Middle frontal gyrus (tissue), 1 donor: ENCODE measurements around the gene MRPS34.
"Not testable (repeated sequence)": the region's sequence is repeated elsewhere in the genome, so short reads cannot be mapped to it uniquely, and the experiment has no call there.

Experiments
- DNase-seq: peaks from one replicate; pipeline ENCODE4 v3.0.0-alpha.2; 2015; ENCODE audit warnings: low spot score; ENCODE audit errors: extremely low spot score

The MRPS34 gene

DNA sequence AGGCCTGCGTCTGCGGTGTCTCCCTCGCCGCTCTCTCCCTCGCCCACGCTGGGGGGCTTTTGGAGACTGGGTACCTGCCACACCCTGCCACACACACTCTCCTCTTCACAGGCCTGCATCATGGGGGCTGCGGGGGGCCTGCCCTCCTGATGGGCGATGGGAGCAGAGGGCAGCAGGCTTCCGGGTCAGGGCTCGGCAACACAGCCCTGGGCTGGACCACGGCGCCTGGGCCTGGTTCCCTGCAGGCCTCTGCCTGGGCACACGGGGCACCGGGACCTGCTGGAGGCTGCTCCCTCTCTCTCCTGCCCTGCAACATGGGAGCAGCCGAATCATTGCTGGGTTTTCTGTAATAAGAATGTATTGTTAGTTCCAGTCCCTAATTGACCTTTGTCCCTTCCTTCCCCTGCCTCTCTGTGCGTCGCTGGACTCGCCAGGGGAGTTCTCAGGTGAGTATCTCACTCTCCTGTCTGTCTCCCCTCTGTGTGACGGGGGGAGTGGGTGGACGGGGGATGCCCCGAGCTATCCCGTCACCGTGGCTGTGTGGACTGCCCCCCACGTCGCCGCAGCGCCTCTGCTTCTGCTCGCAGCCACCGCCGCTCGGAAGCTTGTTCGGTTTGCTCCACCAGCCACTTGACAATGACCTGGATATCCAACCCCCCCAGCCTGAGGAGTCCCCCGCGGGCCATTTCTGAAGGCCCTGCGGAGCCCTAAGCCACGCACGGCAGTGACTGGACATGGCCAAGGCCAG is 15.0 kb downstream of the MRPS34 start:
- no peak for DNase-seq

DNA sequence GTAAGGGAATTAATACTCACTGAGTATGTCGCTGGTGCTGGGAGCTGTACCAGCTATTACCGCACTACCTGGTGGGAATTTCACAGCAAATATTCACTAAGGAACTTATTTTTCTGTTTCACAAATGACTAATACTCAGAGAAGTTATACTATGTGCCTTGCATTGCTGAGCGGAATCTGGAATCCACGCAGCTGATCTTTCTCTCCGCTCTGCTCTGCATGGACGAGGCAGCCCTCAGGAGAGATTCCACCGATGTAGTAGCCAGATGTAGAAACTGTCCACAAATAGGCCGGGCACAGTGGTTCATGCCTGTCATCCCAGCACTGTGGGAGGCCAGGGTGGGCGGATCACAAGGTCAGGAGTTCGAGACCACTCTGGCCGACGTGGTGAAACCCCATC is 18.7 kb downstream of the MRPS34 start:
- DNase-seq: no peak

- DNase-seq: no peak
Measured at GRCh38 chr16:1752853-1753252, 20.1 kb downstream of the MRPS34 start.

GRCh38 chr16:1751946-1752345 is 21.0 kb downstream of the MRPS34 start:
- no peak for DNase-seq

- DNase-seq: no peak
Measured at GRCh38 chr16:1749152-1750117, 23.5 kb downstream of the MRPS34 start.

DNA sequence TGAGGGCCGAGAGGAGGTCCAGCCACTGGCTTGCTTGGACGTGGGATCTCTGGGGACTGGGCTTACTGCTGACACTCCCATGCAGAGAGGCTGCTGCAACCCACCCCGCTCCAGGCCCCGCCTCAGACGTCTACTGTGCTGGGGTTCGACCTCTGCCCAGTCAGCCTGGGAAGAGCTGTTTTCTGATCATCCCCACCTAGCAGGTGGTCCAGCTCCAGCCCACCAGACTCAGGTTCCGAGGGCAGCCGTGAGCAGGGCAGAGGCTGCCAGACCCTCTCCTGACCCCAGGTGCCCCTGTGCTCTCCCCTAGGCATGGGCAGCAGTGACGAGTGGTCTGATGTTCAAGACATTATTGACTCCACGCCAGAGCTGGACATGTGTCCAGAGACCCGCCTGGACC is 25.0 kb downstream of the MRPS34 start:
- DNase-seq: no peak

GRCh38 chr16:1746693-1747195 is 26.2 kb downstream of the MRPS34 start:
- DNase-seq: no peak

- no peak for DNase-seq
Measured at GRCh38 chr16:1745900-1746692, 26.8 kb downstream of the MRPS34 start.

DNA sequence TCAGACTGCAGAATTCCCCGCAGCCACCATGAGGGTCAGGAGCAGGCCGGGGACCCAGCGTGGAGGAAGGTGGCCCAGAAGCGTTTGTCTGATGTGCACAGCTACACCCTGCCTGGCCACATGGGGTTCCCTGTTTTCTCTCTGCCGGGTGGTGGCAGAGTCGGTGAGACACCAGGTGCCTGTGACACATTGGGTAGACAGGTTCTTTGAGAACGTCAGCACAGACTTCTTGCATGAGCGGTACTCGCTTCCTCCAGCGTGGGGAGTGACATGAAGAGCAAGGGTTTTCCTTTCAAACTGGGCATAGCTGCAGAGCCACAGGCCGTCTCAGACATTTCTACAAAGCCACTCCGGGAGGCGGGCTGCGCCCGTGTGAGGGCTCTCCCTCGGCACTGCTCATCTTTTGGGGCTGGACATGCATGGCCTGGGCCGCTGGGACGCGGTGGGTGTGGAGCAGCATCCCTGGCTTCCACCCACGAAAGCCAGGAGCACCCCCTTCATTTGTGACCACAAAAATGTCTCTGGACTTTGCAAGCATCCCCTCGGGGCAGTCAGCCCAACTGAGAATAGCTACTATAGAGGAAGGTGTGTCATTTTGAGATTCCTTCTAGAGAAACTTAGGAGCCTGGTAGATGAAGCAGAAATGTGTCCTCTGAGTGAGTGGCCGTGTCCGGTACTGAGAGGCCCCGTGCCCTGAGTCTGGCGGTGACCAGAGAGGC is 27.6 kb downstream of the MRPS34 start:
- no peak for DNase-seq

DNA sequence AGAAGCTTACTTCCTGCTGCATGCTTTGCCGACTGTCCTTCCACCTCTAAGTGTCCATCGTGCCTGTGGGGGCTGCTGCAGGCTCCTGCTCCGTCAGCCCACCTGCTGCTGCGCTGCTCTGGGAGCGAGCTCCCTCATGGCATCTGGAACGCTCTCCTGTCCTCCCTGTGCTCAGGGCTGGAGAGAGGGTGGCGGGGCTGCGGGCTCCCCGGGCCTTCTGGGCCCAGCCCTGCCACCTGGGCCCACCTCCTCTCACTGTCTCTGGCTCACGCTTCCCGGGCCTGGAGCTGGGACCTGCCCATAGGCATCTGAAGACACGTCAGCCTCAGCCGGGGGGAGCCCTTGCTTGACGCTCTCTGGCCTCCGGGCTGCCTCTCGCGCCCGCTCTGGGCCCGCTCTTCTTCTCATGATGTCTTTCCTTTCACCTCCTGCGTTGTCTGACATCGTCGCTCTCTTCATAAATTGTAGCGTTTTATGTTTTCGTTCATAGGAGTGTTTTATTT is 28.5 kb downstream of the MRPS34 start:
- no peak for DNase-seq

DNA sequence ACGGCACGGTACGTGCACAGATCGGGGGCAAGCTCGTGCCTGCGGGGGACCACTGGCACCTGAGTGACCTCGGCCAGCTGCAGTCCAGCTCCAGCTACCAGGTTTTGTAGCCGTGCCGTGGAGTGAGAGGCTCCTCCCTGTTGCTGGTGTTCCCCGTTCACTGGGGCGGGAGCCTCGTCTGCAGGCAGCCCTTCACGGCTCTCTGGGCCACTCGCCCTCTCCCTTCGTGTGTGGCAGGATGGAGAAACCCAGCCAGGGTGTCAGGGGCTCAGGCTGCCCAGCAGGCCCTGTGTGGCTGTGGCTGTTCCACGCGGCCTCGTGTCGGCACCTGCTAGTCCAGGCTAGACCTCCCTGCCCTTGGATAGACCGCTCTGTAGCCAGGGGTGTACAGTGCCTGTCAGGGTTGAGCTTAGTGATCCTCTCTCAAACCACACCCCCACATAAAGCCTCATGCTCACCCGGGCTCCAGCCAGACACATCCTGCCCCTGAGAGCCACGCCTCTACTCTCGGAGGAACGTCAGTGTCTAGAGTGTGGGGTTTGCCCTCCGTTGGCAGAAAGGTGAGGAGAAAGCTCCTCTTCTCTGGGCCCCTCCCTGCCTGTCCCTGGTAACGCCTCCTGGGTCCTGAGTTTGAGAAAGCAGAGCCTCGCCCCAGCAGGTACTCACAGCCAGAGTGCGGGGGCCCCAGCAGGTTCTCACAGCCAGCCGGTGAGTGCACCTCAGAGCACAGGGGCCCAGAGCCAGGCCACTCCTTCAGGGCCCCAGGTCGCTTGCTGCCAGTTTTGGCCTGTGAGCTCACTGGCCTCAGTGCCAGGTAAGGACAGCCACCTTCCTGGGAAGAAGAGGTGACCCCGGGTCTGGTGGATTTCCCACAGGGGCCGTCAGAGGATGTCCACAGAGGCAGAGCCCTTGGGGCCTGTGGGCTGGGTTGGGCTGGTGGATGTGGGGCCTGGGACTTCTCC is 29.3 kb downstream of the MRPS34 start:
- DNase-seq: no peak

GRCh38 chr16:1741553-1742165 is 31.3 kb downstream of the MRPS34 start:
- no peak for DNase-seq

DNA sequence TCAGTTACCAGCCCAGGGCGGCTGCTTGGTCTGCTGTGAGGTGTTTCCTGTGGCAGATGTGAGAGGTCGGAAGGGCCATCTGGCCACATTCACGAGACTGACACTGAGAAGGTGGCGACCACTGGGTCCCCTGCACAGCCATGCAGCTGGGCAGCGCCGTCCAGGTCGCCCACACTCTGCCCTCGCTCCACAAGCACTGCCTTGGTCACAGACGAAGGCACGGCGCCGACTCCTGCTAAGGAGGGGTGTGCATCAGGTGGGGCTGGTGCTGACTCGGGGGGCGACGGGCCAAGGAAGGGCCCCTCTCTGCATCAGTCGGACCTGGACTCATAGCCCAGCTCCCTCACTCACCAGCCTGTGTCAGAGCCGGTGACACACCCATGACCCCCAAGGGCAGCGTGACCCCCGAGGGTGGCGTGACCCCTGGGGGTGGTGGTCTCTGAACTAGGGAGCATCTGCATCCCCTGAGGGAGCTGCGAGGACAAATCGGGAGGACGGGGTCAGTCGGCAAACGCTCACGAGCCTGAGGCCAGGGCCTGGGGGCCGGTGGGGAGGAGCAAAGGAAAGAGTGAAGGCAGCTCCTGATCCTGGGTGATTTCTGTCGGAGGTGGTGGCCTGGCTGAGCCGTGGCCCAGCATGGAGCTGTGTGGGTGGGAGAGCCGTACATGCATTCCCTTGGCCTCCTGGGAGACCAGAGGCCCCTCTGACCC is 32.0 kb downstream of the MRPS34 start:
- no peak for DNase-seq

GRCh38 chr16:1740234-1740633 is 32.7 kb downstream of the MRPS34 start:
- no peak for DNase-seq

GRCh38 chr16:1734816-1735215 is 38.1 kb downstream of the MRPS34 start:
- no peak for DNase-seq

DNA sequence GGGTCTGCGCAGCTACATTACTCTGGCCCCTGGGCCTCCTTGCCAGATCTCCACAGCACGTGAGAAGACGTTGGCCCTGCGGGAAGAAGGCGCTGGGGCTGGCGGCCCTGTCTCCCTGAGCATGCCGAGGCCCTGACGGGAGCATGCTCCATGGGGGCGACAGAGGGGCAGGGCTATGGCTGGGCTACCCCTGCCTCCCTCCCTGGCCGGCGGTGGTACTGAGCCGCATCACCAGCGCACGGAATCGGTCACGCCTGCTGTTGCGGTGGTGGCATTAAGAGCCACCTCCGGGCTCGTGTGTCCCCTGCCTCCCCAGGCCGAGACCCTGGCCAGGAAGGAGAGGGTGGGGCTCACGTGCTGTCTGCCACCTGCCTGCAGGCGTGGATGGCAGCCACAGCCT is 38.8 kb downstream of the MRPS34 start:
- no peak for DNase-seq

DNA sequence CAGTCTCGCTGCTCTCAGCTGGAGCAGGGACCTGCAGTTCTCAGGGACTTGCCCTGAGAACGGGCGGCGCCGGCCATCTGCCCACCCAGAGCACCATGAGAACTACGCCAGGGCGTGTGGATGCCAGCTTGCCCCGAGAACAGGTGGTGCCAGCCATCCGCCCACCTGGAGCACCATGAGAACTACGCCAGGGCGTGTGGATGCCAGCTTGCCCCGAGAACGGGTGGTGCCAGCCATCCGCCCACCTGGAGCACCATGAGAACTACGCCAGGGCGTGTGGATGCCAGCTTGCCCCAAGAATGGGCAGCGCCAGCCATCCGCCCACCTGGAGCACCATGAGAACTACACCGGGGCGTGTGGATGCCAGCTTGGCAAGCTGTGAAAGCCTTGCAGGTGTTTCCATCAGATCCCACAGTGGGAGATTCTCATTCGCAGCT is 40.4 kb downstream of the MRPS34 start:
- DNase-seq: not testable (repeated sequence)

- DNase-seq: no peak
Measured at GRCh38 chr16:1732071-1732470, 40.9 kb downstream of the MRPS34 start.
